CD4-positive, alpha-beta T cell treated with Interleukin-6 at 100 ng/mL for 8 hours (primary cell): ENCODE measurements around the gene MOB4.
"Not testable (repeated sequence)": the region's sequence is repeated elsewhere in the genome, so short reads cannot be mapped to it uniquely, and the experiment has no call there.

Experiments used
- DNase-seq: peaks from one replicate; pipeline ENCODE4 v3.0.0-alpha.2; 2020; ENCODE audit warnings: mixed read lengths, low spot score

MOB4 gene

GRCh38 chr2:197515739-197516392, at the start of gene MOB4:
Gene MOB4 (plus strand): TSS chr2:197516066. CDS start chr2:197516087, 21 bp downstream.
- DNase-seq, result peak; percentile 90

GRCh38 chr2:197472166-197472565, 43.7 kb upstream of the MOB4 start:
- DNase-seq, result no peak

DNA sequence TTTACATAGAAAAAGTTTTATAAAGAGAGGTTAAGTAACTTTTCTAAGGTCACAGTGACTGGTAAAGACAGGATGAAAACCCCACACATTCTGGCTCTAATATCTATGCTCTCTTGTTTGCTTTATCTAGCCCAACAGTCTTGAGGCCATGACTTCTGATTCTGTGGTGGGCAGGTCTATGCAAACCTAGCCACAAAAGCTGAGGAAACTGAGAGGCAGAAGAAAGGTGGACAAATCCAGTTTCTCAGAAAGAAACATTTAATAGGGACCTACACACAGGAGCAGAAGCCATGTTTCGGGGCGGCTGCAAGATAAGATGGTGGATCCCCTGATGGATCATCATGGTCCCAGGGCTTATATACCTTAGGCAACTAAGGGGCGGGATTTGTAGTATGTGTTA, 38.1 kb upstream of the MOB4 start:
- DNase-seq, result no peak

GRCh38 chr2:197480165-197481036, 35.5 kb upstream of the MOB4 start:
- no peak for DNase-seq

- DNase-seq, result not testable (repeated sequence)
These were observed 31.6 kb upstream of the MOB4 start for GRCh38 chr2:197484248-197484647.

DNA sequence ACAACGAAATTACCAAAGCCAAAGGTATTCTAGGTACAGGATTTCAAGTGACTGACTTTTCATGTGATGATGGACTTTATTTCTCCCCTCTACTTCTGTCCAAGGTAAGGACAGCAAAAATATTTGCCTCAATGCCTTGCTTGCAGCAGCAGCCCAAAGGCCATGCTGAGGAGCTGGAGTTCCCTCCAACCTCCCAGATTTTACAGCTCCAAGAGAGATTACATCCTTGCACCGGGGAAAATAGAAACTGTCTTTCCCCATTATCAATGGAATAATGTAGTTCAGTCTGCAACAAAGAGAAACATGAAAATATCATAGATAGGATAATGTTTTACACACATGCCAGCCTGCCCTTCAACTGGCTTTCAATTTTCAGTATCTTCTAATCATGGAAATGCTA, 29.7 kb upstream of the MOB4 start:
- no peak for DNase-seq

DNA sequence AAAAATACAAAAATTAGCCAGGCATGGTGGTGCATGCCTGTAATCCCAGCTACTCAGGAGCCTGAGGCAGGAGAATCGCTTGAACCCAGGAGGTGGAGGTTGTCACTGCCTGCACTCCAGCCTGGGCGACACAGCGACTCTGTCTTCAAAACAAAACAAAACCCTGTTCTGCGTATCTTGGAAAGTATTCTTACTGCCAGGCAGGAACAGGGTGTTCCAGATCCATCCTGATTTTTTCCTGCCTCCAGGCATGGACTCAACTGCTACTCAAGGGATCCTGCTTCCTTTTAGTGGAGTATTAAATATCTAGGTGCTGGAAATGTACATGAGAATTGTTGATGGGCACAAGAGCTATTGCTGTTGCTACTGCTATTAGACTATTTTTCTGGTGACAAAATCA, 28.5 kb upstream of the MOB4 start:
- DNase-seq, result no peak

- no peak for DNase-seq
These were observed 20.3 kb upstream of the MOB4 start for GRCh38 chr2:197495433-197496134.

DNA sequence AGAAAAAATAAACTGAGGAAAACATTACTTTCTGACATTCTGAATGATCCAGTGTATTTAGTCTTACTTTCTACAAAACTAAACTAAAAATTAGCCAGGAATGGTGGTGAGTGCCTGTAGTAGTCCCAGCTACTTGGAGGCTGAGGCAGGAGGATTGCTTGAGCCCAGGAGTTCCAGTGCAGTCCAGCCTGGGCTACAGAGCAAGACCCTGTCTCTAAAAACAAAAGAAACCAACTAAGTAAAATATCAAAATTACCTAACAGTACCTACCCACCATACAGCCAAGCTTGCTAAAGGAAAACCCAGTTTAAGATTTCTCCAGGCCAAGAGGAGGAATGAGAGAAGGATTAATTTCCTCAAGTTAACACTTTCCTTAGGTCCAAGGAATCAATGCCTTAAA, 19.2 kb upstream of the MOB4 start:
- no peak for DNase-seq

DNA sequence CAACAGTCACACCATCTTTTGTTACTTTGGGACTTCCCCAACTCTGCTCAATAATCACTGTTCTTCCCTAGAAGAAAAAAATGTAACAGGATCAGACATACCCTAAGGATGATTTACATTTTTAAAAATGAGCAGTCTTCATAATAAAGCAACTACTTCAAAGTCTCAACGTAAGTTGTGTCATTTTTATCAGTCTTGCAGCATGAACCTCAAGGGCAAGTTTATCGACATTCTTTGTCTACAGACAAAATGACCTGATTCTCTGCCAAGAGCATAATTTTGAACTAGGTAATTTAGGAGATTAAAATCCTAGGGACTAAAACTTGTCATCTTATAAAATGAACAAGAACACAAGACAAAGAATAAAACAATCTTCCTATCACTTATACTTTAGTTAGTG, 18.5 kb upstream of the MOB4 start:
- no peak for DNase-seq

DNA sequence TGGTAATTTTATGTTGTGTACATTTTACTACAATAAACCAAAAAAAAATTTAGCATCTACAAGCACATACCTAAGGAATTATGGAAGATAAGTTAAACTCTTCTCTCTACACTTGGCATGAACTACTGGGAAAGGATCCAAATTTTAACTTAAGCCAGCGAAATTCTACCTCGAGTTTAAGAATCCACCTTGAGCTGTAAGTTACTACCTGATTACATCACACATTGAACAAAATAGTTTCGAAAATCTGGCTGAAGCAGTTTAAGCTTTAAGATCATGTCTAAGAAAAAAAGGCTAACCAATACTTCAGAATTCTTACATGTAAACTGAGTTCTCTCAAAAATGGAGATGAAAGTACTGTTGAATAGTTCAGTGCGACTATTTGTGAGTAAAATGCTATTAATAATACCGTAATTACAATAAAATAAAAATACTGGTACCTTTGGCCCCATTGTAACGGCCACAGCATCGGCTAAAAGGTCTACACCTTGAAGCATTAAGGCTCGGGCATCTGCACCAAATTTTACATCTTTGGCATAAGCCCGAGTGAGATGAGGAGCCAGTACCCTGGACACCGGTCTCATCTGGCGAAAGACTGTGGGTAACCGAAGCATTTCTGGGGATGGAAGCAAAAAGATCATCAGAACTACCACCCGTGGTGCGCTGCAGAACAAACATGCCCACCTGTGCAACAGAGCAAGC, 17.5 kb upstream of the MOB4 start:
- DNase-seq, result no peak

DNA sequence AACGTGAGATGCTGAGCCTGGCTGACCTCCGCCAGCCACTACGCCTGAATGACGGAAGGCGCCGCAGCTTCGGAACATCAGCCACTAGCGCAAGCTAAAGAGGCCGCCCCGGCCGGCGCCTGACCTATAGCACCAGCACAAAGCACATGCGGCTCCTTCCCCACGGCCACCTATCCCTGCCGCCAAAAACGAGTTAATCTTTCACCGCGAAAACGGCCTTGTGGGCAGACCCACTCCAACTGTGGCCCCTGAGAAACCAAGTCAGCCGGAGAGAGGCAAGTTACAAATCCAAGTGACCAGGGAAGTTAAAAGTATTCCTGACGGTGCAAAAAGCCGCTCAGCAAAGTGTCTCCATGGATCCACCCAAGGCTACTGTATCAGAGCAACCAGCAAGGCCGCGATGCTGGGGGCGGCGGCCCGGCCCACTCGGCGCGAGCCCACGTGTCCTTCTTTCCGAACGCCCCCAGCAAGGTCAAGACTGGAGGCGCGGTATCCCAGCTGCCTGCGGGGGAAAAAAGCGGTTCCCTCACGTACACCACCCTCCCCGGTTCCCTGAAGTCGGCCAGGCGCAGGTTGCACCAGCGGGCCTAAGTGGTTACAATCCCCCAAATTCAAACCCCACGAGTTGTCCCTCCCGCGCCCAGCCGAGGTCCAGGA, 16.8 kb upstream of the MOB4 start:
- DNase-seq, result peak; percentile 33

- peak; percentile 95 for DNase-seq
These were observed 16.0 kb upstream of the MOB4 start, which contains the start of the genes HSPD1 and HSPE1 for GRCh38 chr2:197499594-197500502. Gene HSPD1 (minus strand): TSS chr2:197499840. CDS start chr2:197498848, 992 bp downstream. Gene HSPE1 (plus strand): TSS chr2:197500379. CDS start chr2:197500437, 58 bp downstream.

GRCh38 chr2:197500503-197501131, 15.2 kb upstream of the MOB4 start:
- DNase-seq, result no peak

DNA sequence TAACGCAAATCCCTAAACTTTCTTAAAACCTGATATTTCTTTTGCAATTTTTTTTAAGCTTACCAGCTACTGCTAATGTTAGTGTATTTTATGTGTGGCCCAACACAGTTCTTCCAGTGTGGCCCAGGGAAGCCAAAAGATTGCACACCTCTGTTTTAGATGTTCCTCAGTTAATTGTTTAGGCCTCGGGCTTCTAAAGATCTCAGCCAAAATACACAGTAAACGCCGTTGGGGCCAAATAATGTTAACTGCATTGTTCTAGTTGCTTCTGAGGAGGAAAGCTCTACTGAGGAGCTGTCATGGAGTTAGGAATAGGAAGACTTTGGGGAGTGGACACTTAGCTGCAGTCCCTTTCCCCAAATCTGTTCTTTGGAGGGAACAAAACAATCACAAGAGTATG, 13.7 kb upstream of the MOB4 start:
- DNase-seq, result no peak

DNA sequence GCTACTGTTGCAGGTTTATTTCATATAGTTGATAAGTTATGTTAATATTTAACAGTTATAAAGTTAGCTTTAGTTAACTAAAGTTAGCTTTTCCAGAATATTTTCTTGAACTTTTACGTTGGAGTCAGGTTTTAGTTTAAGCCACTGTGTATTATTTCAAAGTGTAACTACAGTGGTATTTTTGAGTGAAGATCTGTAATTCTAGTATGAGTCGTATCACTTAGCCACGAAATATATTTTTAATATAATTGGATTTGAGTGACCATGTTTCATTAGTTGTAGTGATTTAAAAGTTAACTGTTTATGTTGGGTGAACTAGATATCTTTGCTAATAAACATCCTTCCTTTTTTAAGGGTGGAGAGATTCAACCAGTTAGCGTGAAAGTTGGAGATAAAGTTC, 13.2 kb upstream of the MOB4 start:
- no peak for DNase-seq

- DNase-seq, result no peak
These were observed 11.9 kb upstream of the MOB4 start for GRCh38 chr2:197504000-197504399.

GRCh38 chr2:197504512-197504911, 11.4 kb upstream of the MOB4 start:
- no peak for DNase-seq

DNA sequence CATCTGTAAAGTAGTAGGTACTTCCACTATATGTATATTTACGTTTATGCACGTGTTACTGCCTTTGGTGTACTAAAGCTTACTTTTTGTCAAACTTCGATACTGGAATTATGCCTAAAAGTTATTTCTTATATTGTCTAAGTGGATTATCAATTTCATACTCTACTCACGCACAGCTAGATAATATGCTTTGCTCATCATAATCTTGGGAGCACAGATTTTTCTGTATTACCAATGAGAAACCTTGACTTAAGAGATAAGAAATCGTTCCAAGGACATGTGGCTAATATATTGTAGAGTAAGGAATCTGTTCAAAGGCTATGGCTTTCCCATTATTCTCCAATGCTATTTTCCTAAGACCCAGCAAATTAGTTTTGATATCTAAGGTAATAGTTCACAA, 9.2 kb upstream of the MOB4 start:
- no peak for DNase-seq

- no peak for DNase-seq
These were observed 2.0 kb upstream of the MOB4 start for GRCh38 chr2:197513915-197514314.
